Upper lobe of right lung (tissue), 1 donor: ENCODE data around the gene LAMP2. TPM values are rescaled to one million over a fixed set of nuclear protein-coding genes. Genes with fewer than 3 reads are reported as not detected.

Experiments used
- ATAC-seq: fragments of 200-7000 bp; cut with Tn5 transposase; one replicate; pipeline ENCODE4 v1.9.1; 2020; ENCODE audit warnings: mild to moderate bottlenecking, moderate library complexity
- DNase-seq: peaks from one replicate; pipeline ENCODE4 v3.0.0-alpha.2; 2020
- H3K27ac ChIP-seq: fragments of 200-600 bp; one replicate; pipeline ENCODE4 v1.8.0; 2022
- H3K27me3 ChIP-seq: fragments of 200-600 bp; one replicate; pipeline ENCODE4 v1.8.0; 2022; ENCODE audit warnings: mild to moderate bottlenecking
- H3K36me3 ChIP-seq: fragments of 200-600 bp; one replicate; pipeline ENCODE4 v1.8.0; 2022
- H3K4me1 ChIP-seq: fragments of 200-600 bp; one replicate; pipeline ENCODE4 v1.8.0; 2022
- H3K4me3 ChIP-seq: fragments of 200-600 bp; one replicate; pipeline ENCODE4 v1.8.0; 2022; ENCODE audit warnings: mild to moderate bottlenecking
- H3K9me3 ChIP-seq: fragments of 200-600 bp; one replicate; pipeline ENCODE4 v1.8.0; 2022
- CTCF ChIP-seq: fragments of 200-600 bp; IDR thresholded peaks from one replicate; pipeline ENCODE4 v1.8.0; 2022; ENCODE audit warnings: antibody characterized with exemption
- intact Hi-C: fragments of 100-400 bp; cut with DNase I; formaldehyde crosslinking; loops from one replicate; pipeline ENCODE4 v1.11.0; 2022
- total RNA-seq: library from RNA; stranded (reverse); fragmentation: NEBNext Ultra II Directional; extraction: Animal tissue kit (Norgen Biotek cat#: 25700); gene quantifications from one replicate; pipeline ENCODE4 v1.2.1, GENCODE V29; 2021
- donor health status: DM: no; HTN: yes; CAD: no; lungs with severe emphysema.

Gene LAMP2
- total RNA-seq, 1 donor from 2014 or later = 138 TPM

- Histone ChIP-seq H3K4me3 (no peak overlapping the region), H3K36me3 (peaks cover 4% of the 10 kb centered on the region), H3K27ac (no peak overlapping the region), H3K4me1 (peaks cover 16% of the 10 kb centered on the region), H3K9me3 (no peaks in the 10 kb centered on the region), H3K27me3 (no peaks in the 10 kb centered on the region)
- DNase-seq = no peak
- no peak for ATAC-seq
- intact Hi-C loops = no loop called here
- no peak for TF ChIP-seq CTCF
Measured at GRCh38 chrX:120456973-120457372, 12.1 kb downstream of the LAMP2 start.

- H3K36me3 ChIP-seq = peaks cover 4% of the 10 kb centered on the region
- no peak overlapping the region for H3K27ac ChIP-seq
- ATAC-seq (no peak), DNase-seq (no peak)
- H3K4me1 ChIP-seq = peaks cover 16% of the 10 kb centered on the region
- no peak overlapping the region for H3K4me3 ChIP-seq
- TF ChIP-seq CTCF = no peak
- H3K9me3 ChIP-seq = no peaks in the 10 kb centered on the region
- H3K27me3 ChIP-seq = no peaks in the 10 kb centered on the region
- intact Hi-C loops = no loop called here
Measured at GRCh38 chrX:120453985-120454384, 15.1 kb downstream of the LAMP2 start.

DNA sequence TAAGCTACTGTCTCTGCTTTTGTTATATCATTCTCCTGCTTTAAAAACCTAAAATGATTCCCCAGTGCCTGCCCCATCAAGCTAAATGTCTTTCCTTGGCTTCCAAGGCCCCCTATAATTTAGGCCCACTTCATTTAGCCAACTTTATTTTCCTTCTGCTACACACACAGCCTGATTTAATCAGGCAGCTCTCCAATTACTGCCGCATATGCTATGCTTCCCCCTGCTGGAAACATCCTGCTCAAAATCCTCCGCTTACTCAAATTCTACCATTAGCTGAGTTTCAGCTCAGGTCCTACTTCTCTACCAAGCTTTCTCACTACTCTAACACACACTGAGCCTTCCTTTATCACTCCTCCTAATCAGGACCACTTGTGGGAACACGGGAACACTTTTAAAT lies 17.0 kb downstream of the LAMP2 start:
- Histone ChIP-seq H3K9me3 (no peaks in the 10 kb centered on the region), H3K36me3 (peaks cover 20% of the 10 kb centered on the region), H3K4me3 (no peak overlapping the region), H3K27ac (no peak overlapping the region), H3K27me3 (no peaks in the 10 kb centered on the region), H3K4me1 (peaks cover 2% of the 10 kb centered on the region)
- intact Hi-C loops = no loop called here
- ATAC-seq (no peak), DNase-seq (no peak)
- no peak for TF ChIP-seq CTCF

GRCh38 chrX:120450163-120450562 lies 18.9 kb downstream of the LAMP2 start:
- no peaks in the 10 kb centered on the region for H3K9me3 ChIP-seq
- H3K4me1 ChIP-seq = no peaks in the 10 kb centered on the region
- DNase-seq (no peak), ATAC-seq (no peak)
- no peaks in the 10 kb centered on the region for H3K27me3 ChIP-seq
- TF ChIP-seq CTCF = no peak
- H3K27ac ChIP-seq = no peak overlapping the region
- no peak overlapping the region for H3K4me3 ChIP-seq
- peaks cover 37% of the 10 kb centered on the region for H3K36me3 ChIP-seq
- intact Hi-C loops = no loop called here

DNA sequence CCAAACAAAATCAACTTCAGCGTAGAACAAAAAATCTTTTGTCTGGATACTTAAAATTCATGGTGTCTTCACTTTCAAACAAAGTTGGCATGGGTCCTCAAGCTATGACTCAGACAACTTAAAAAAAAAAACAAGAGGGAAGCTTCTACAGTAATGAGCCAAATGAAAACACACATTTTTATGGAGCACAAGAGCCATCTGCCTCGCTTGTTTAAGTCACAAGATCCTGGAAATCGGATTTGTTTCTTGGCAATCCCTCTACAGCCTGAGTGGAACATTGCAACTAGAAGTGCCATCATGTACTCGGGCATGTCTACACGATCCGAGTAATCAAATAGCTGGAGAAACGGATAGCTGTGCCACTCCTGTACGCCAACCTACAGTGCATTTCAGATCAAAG lies 22.6 kb downstream of the LAMP2 start:
- intact Hi-C loops = no loop called here
- no peak for ATAC-seq

More for the DNA sequence above, 22.6 kb downstream of the LAMP2 start:
- no peak for TF ChIP-seq CTCF
- H3K27ac ChIP-seq = no peak overlapping the region
- no peak for DNase-seq
- no peaks in the 10 kb centered on the region for H3K4me1 ChIP-seq
- H3K9me3 ChIP-seq = no peaks in the 10 kb centered on the region
- no peaks in the 10 kb centered on the region for H3K27me3 ChIP-seq
- no peak overlapping the region for H3K4me3 ChIP-seq
- H3K36me3 ChIP-seq = peaks cover 42% of the 10 kb centered on the region
